WERI-Rb-1 (cell line): ENCODE measurements around the gene SLC5A10.
"Not testable (repeated sequence)": the region's sequence is repeated elsewhere in the genome, so short reads cannot be mapped to it uniquely, and the experiment has no call there.

Source experiments
- DNase-seq: peaks from one replicate; pipeline ENCODE4 v3.0.0-alpha.2; 2020
- H3K27ac ChIP-seq: fragments of 250-450 bp; sonication (Bioruptor Pico); 2 replicates; pipeline ENCODE4 v1.5.1; 2020; ENCODE audit warnings: mild to moderate bottlenecking, moderate library complexity
- H3K27me3 ChIP-seq: fragments of 250-450 bp; sonication (Bioruptor Pico); 2 replicates; pipeline ENCODE4 v1.5.1; 2021; ENCODE audit warnings: mild to moderate bottlenecking, low read depth, moderate library complexity; ENCODE audit not compliant: insufficient read depth, severe bottlenecking
- H3K36me3 ChIP-seq: fragments of 250-450 bp; sonication (Bioruptor Pico); 2 replicates; pipeline ENCODE4 v1.5.1; 2020; ENCODE audit warnings: mild to moderate bottlenecking, moderate library complexity
- H3K4me3 ChIP-seq: 2 replicates; pipeline ENCODE4 v1.5.1; 2011; ENCODE audit warnings: low read depth, mild to moderate bottlenecking, control low read depth, low read length
- H3K9me3 ChIP-seq: fragments of 250-450 bp; sonication (Bioruptor Pico); 2 replicates; pipeline ENCODE4 v1.5.1; 2021; ENCODE audit warnings: mild to moderate bottlenecking, moderate library complexity; ENCODE audit not compliant: severe bottlenecking

SLC5A10 gene

DNA sequence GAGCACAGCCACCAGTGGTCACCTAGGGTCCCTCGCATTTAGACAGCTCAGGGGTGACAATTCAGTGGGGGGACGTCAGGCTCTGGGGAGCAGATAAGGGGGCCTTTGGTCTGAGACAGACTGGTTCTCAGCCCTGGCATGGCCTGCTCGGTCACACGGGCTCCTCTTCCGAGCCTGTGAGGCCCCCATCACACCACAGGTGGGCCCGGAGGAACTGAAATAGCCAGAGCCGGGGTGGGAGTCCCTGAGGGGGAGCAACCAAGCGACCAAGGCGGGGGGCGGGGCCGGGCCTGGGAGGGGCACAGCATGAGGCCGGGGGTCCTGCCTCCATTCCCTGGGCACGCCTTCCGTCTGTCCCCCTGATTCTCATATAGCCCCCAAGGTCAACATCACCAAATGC lies 90.4 kb downstream of the SLC5A10 start:
- not testable (repeated sequence) for DNase-seq, H3K27ac ChIP-seq, H3K4me3 ChIP-seq, H3K27me3 ChIP-seq, H3K9me3 ChIP-seq, H3K36me3 ChIP-seq

DNA sequence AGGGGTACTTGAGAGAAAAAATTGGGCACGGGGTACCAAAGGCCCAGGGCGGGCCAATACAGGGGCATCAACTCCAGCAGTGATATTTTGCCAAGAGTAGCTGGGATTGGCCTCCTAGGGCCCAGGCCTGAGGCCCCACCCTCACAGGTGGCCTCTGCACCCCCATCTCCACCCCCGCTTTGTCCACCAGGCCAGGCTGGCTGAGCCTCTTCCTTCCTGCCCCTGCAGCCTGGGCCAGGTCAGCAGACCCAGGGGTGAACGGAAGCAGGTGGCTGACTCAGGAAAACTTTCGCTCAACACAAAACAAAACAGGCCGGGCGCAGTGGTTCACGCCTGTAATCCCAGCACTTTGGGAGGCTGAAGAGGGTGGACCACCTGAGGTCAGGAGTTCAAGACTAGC lies 91.1 kb downstream of the SLC5A10 start:
- DNase-seq, H3K9me3 ChIP-seq, H3K27ac ChIP-seq, H3K27me3 ChIP-seq, H3K36me3 ChIP-seq, H3K4me3 ChIP-seq: not testable (repeated sequence)

DNA sequence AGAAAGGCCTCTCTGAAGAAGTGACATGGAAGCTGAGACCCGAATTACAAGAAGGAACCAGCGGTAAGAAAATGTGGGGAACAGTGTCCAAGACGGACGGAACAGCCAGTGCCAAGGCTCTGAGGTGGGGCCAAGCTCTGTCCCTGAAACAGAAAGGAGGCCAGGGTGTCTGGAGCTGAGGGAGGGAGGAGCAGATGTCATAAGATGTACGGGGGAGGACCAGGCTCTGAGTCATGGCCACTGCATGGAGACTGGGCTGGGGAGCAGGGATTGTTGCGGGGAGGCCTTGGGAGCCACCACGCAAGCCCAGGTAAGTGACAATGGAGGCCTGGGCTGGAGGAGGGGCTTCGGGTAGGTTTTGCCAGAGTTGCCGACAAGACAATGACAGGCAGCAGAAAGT lies 92.7 kb downstream of the SLC5A10 start:
- H3K9me3 ChIP-seq, H3K27me3 ChIP-seq, H3K27ac ChIP-seq, H3K36me3 ChIP-seq, DNase-seq, H3K4me3 ChIP-seq: not testable (repeated sequence)

DNA sequence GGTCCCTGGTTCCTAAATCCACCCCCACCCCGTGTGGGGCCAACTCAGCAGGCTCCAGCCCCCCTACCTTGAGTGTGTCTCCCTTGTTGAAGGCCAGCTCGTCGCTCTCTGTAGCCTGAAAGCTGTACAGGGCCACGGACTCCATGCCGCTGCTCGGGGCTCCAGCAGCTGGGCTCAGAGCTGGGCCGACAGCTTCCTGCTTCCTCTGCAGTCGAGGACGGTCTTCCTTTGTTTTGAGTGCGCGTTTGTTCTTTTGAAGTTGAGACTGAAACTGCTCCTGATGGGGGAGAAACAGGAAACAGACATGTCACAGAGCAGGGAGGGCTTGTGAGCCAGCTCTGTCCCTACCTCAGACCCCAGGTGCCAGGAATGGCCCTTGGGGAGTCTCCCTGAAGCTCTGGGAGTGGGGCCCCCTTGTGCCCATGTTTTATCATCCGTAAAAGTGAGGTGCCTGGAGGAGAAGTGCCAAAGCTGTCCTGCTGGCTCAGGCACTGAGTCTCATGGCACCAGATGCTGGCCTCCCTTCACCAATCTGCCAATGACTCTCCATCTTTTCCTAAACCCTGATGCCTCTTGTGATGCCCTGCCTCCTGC lies 94.9 kb downstream of the SLC5A10 start, which contains the start of gene GRAP:
GRAP (minus strand) TSS at position 176 of the 594 bp plus-strand sequence; CDS start at position 145, 31 bp downstream.
- H3K9me3 ChIP-seq, H3K36me3 ChIP-seq, H3K27me3 ChIP-seq, DNase-seq, H3K27ac ChIP-seq, H3K4me3 ChIP-seq: not testable (repeated sequence)

DNA sequence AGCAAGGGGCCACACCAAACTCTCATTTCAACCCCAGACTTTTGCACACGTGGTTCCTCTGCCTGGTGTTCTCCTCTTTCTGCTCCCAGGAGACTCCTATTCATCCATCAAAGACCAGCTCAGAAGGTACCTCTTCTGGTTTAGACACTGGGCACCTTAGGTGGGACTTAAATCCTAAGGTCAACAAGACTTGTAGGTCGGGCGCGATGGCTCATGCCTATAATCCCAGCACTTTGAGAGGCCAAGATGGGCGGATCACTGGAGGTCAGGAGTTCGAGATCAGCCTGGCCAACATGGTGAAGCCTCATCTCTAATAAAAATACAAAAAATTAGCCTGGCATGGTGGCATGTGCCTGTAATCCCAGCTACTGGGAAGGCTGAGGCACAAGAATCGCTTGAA lies 95.5 kb downstream of the SLC5A10 start:
- DNase-seq, H3K36me3 ChIP-seq, H3K9me3 ChIP-seq, H3K27me3 ChIP-seq, H3K27ac ChIP-seq, H3K4me3 ChIP-seq: not testable (repeated sequence)

DNA sequence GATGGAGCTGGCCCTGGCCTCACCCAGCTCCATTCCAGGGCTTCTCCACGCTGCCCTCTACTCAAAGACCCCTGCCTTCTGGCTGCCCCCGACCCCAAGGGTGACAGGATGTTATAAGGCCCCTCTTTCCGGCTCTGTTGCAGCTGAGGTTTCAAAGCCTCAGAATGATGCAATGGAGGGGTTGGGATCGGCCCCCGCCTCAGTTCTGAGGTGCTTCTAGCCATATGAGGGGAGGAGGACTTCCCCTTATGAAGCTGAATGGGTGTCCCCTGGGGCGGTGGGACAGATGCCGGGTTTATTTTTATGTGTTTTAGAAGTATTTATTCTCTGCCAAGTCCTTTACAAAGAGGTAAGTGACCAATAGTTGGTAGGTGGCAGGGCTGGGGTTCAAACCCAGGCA lies 96.9 kb downstream of the SLC5A10 start:
- H3K27ac ChIP-seq, DNase-seq: not testable (repeated sequence)

DNA sequence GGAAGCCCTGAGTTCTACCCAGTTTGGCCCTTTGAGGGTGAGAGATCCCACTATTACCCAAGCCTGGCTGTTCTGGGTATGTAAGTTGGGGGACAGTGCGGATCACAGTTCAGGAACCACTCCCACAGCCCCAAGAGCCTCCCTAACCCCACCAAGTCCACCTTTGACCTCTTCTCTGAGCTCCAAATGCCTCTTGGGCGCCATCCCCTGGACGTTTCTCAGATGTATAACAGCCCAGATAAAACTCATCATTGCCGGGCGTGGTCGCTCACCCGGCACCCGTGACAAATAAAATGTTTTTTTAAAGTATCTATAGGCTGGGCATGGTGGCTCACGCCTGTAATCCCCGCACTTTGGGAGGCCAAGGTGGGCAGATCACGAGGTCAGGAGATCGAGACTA lies 103.5 kb downstream of the SLC5A10 start:
- not testable (repeated sequence) for H3K36me3 ChIP-seq, DNase-seq, H3K27me3 ChIP-seq, H3K9me3 ChIP-seq, H3K27ac ChIP-seq, H3K4me3 ChIP-seq

More for the DNA sequence above, 96.9 kb downstream of the SLC5A10 start:
- not testable (repeated sequence) for H3K4me3 ChIP-seq, H3K36me3 ChIP-seq, H3K27me3 ChIP-seq, H3K9me3 ChIP-seq

DNA sequence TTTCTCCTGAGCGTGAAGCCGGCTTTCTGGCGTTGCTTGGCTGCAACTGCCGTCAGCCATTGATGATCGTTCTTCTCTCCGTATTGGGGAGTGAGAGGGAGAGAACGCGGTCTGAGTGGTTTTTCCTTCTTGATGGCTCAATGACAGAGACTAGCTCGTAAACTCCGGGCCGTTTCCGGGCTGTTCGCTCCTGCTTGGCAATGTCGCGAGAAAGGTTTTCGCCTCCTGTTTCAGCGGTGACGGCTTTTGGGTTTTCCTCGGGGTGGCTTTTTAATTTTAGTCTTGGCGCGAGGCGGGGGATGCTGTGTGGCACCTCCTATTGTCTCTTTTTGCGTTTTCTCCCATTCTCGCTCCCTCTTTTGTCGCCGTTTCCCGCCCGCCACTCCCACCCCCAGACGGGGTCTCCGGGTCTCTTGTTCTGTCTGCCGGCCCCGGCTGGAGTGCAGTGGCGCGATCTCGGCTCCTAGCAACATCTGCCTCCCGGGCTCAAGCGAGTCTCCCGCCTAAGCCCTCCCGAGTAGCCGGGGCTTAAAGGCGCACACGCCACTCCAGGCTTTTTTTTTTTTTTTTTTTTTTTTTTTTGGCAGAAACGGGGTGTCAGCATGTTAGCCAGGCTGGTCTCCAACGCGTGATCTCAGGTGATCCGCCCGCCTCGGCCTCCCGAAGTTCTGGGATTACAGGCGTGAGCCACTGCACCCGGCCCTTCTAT lies 110.2 kb downstream of the SLC5A10 start:
- not testable (repeated sequence) for H3K36me3 ChIP-seq, H3K4me3 ChIP-seq, H3K27ac ChIP-seq, H3K9me3 ChIP-seq, H3K27me3 ChIP-seq
- peak; percentile 69 for DNase-seq

DNA sequence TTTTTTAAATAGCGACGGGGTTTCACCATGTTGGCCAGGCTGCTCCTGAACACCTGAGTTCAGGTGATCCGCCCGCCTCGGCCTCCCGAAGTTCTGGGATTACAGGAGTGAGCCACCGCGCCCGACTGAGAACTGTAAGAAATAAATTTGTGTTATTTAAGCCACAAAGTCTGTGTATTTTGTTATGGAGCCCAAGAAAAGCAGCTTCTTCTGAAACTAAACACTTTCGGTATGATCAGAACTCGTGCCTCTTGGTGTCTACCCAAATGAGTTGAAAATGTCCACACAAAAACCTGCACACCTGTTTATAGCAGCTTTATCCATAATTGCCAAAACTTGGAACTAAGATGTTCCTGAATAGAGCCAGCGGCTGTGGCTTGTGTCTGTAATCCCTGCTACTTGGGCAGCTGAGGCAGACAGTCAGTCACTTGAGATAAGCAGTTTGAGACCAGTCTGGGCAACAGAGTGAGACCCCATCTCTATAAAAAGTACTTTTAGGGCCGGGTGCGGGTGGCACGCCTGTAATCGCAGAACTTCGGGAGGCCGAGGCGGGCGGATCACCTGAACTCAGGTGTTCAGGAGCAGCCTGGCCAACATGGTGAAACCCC lies 110.9 kb downstream of the SLC5A10 start:
- not testable (repeated sequence) for H3K27ac ChIP-seq, H3K4me3 ChIP-seq, DNase-seq, H3K36me3 ChIP-seq, H3K27me3 ChIP-seq, H3K9me3 ChIP-seq

DNA sequence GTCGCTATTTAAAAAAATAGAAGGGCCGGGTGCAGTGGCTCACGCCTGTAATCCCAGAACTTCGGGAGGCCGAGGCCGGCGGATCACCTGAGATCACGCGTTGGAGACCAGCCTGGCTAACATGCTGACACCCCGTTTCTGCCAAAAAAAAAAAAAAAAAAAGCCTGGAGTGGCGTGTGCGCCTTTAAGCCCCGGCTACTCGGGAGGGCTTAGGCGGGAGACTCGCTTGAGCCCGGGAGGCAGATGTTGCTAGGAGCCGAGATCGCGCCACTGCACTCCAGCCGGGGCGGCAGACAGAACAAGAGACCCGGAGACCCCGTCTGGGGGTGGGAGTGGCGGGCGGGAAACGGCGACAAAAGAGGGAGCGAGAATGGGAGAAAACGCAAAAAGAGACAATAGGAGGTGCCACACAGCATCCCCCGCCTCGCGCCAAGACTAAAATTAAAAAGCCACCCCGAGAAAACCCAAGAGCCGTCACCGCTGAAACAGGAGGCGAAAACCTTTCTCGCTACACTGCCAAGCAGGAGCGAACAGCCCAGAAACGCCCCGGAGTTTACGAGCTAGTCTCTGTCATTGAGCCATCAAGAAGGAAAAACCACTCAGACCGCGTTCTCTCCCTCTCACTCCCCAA lies 111.5 kb downstream of the SLC5A10 start:
- peak overlapping the region; percentile 23; the same call in 1 of the 2 replicates for H3K27ac ChIP-seq
- H3K36me3 ChIP-seq, H3K27me3 ChIP-seq, H3K4me3 ChIP-seq, H3K9me3 ChIP-seq: not testable (repeated sequence)
- peak; percentile 96 for DNase-seq

DNA sequence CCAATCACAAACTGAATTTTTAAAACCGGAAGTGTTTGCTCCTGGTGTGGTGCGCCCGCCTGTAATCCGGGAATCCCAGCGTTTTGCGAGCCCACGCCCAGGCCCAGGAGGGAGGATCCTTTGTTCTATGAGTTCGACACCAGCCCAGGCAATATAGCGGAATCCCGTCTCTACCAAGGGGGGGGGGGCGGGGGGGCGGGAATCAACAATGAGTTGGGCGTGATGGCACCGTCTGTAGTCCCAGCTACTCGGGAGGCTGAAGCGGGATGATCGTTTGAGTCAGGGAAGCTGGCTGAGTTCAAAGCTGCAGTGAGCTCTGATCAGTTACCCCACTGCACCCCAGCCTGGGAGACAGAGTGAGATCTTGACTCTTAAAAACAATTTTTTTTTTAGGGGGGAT lies 112.4 kb downstream of the SLC5A10 start:
- H3K36me3 ChIP-seq, H3K4me3 ChIP-seq, H3K27me3 ChIP-seq, H3K27ac ChIP-seq, H3K9me3 ChIP-seq: not testable (repeated sequence)
- DNase-seq, result peak; percentile 8

DNA sequence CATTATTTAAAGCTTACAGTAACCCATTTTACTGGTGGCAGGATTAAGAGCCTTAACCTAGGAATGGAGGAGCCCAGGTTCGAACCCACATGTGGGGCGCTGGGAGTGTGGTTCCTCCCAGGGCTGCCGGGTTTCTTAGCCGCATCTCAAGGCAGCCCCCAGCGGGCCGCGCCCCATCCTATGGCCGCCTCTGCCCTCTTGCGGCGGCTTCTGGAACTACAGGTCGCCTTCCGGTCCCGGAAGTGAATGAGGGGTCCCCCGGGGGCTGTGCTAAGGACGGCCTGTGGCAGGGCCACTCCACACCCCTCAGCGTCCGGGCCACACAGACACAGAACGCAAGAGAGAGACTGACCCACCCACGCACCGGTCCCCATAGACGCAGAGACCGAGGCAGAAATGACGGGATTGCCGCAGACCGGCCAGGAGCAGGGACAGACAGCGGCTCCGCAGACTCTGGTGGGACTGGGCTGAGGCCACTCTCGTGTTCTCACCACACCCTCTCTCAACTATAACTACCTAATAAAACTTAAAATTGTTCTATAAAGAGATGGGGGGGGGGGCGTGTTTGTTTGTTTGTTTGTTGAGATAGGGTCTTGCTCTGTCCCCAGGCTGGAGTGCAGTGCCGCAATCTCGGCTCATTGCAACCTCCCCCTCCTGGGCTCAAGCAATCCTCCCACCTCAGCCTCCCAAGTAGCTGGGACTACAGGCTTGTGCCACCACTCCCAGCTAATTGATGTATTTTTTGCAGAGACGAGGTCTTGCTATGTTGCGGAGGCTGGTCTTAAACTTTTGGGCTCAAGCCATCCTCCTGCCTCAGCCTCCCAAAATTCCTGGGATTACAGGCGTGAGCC lies 118.6 kb downstream of the SLC5A10 start:
- not testable (repeated sequence) for H3K9me3 ChIP-seq, DNase-seq, H3K27ac ChIP-seq, H3K27me3 ChIP-seq, H3K4me3 ChIP-seq, H3K36me3 ChIP-seq
